OCI-LY1 (cell line): ENCODE results near the gene CEP131.

ENCODE experiments used
- H2AFZ ChIP-seq: fragments of 200-600 bp; sonication (generic), shearing (Covaris generic); 2 replicates; pipeline ENCODE4 v1.6.0; 2014; ENCODE audit warnings: antibody characterized with exemption, mild to moderate bottlenecking, low read length
- H3F3A ChIP-seq: fragments of 200-600 bp; sonication (generic), shearing (Covaris generic); 2 replicates; pipeline ENCODE4 v1.6.0; 2014; ENCODE audit warnings: mild to moderate bottlenecking, antibody characterized with exemption, low read length, moderate library complexity; ENCODE audit not compliant: insufficient read depth
- H3K27ac ChIP-seq: fragments of 200-600 bp; sonication (generic); 2 replicates; pipeline ENCODE4 v1.5.1; 2014; ENCODE audit warnings: low read length, mixed run types, mild to moderate bottlenecking, low read depth; ENCODE audit not compliant: poor library complexity, severe bottlenecking
- H3K27me3 ChIP-seq: fragments of 200-600 bp; sonication (generic); 2 replicates; pipeline ENCODE4 v1.6.0; 2014; ENCODE audit warnings: antibody characterized with exemption, mild to moderate bottlenecking, low read length, moderate library complexity; ENCODE audit not compliant: insufficient read depth
- H3K36me3 ChIP-seq: fragments of 200-600 bp; sonication (generic); 2 replicates; pipeline ENCODE4 v1.6.1; 2014; ENCODE audit warnings: mild to moderate bottlenecking, antibody characterized with exemption, low read length, moderate library complexity, mixed read lengths; ENCODE audit not compliant: insufficient read depth
- H3K4me1 ChIP-seq: fragments of 200-600 bp; sonication (generic); 2 replicates; pipeline ENCODE4 v1.5.1; 2014; ENCODE audit warnings: mild to moderate bottlenecking, low read length, moderate library complexity; ENCODE audit not compliant: insufficient read depth, severe bottlenecking
- H3K4me2 ChIP-seq: fragments of 200-600 bp; sonication (generic), shearing (Covaris generic); 2 replicates; pipeline ENCODE4 v1.6.1; 2014; ENCODE audit warnings: low read length
- H3K4me3 ChIP-seq: fragments of 200-600 bp; sonication (generic); 2 replicates; pipeline ENCODE4 v1.5.1; 2014; ENCODE audit warnings: low read length, low read depth, mild to moderate bottlenecking, mixed read lengths; ENCODE audit not compliant: poor library complexity, severe bottlenecking
- H3K79me2 ChIP-seq: fragments of 200-600 bp; shearing (Covaris generic); 2 replicates; pipeline ENCODE4 v1.6.1; 2016; ENCODE audit warnings: mixed run types, low read length, mixed read lengths; ENCODE audit not compliant: insufficient read depth
- H3K9ac ChIP-seq: fragments of 200-600 bp; sonication (generic), shearing (Covaris generic); 2 replicates; pipeline ENCODE4 v1.6.1; 2014; ENCODE audit warnings: mild to moderate bottlenecking, low read length, mixed read lengths
- H3K9me2 ChIP-seq: fragments of 200-600 bp; sonication (generic), shearing (Covaris generic); 2 replicates; pipeline ENCODE4 v1.6.1; 2014; ENCODE audit warnings: low read depth, mild to moderate bottlenecking, low read length, mixed read lengths
- H3K9me3 ChIP-seq: fragments of 200-600 bp; shearing (Covaris generic); 2 replicates; pipeline ENCODE4 v1.6.1; 2014; ENCODE audit warnings: low read length, mixed read lengths
- H4K20me1 ChIP-seq: fragments of 200-600 bp; sonication (generic), shearing (Covaris generic); 2 replicates; pipeline ENCODE4 v1.6.0; 2016; ENCODE audit warnings: mild to moderate bottlenecking, low read length; ENCODE audit not compliant: insufficient read depth
- EZH2 ChIP-seq: fragments of 200-600 bp; sonication (generic), shearing (Covaris generic); IDR thresholded peaks from 2 replicates; pipeline ENCODE4 v1.8.0; 2017; ENCODE audit warnings: borderline replicate concordance, mixed run types, mild to moderate bottlenecking, antibody characterized with exemption, low read length, moderate library complexity, mixed read lengths
- TF ChIP-seq, protein P1 (sequence below): fragments of 200-600 bp; sonication (generic), shearing (Covaris generic); IDR thresholded peaks from 2 replicates; pipeline ENCODE4 v1.5.1; 2017; ENCODE audit warnings: mild to moderate bottlenecking, antibody characterized with exemption, low read length, moderate library complexity, mixed read lengths

CEP131 gene

DNA sequence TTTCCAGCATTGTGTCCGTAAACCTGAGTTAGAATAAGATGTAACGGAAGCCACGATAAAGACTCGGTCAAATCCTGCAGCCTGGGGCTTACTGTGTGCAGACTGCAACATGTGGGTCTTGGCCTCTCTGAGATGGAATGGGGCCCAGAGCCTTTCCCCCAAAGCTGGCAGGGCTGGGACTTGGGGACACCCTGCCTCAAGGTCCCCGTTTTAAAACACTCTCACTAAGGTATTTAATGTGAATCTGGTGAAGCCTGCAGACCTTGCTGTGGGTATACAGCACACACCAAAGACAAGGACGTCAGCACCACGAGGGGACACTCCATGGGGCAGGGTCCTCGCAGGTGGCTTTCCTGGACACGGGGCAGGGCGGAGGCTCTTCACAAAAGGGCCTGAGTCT lies 18.4 kb upstream of the CEP131 start:
- Histone ChIP-seq H3K9me2 (no peaks in the 10 kb centered on the region), H3K9ac (no peak overlapping the region; the same call in 1 of the 2 replicates), H2AFZ (no peak overlapping the region), H3K36me3 (peaks cover 14% of the 10 kb centered on the region), H3K27ac (peak overlapping the region; percentile 69), H3K4me2 (peak overlapping the region; percentile 91), H4K20me1 (no peaks in the 10 kb centered on the region), H3K27me3 (no peaks in the 10 kb centered on the region), H3K79me2 (peaks cover 7% of the 10 kb centered on the region; the same call in 1 of the 2 replicates), H3K9me3 (no peaks in the 10 kb centered on the region), H3K4me1 (peaks cover 55% of the 10 kb centered on the region), H3K4me3 (peak overlapping the region; percentile 88), H3F3A (no peaks in the 10 kb centered on the region)
- TF ChIP-seq EZH2, result no peak
- TF ChIP-seq, protein P1, sequence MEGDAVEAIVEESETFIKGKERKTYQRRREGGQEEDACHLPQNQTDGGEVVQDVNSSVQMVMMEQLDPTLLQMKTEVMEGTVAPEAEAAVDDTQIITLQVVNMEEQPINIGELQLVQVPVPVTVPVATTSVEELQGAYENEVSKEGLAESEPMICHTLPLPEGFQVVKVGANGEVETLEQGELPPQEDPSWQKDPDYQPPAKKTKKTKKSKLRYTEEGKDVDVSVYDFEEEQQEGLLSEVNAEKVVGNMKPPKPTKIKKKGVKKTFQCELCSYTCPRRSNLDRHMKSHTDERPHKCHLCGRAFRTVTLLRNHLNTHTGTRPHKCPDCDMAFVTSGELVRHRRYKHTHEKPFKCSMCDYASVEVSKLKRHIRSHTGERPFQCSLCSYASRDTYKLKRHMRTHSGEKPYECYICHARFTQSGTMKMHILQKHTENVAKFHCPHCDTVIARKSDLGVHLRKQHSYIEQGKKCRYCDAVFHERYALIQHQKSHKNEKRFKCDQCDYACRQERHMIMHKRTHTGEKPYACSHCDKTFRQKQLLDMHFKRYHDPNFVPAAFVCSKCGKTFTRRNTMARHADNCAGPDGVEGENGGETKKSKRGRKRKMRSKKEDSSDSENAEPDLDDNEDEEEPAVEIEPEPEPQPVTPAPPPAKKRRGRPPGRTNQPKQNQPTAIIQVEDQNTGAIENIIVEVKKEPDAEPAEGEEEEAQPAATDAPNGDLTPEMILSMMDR, result no peak

DNA sequence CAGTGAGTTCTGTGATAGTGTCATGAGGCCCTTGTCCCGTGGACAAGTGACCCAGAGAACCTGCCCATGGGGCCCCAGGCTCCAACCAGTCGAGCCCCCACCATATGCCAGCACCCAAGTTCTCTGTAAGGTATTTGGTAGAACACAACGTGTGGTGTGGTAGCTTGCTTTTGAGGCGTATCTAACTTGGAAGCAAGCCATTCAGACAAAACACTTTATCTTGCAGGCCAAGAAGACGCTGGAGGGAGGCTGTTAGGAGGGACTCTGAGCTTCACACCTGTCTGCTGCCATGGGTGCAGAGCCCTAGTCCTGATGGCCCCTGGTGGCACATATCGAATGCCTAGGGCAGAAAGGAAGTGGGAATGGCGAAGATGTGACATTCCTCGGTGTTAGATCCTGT lies 18.0 kb upstream of the CEP131 start:
- Histone ChIP-seq H3K9me3 (no peaks in the 10 kb centered on the region), H3K27ac (peak overlapping the region; percentile 69), H3K4me2 (peak overlapping the region; percentile 91), H3K27me3 (no peaks in the 10 kb centered on the region), H3K4me1 (peaks cover 54% of the 10 kb centered on the region), H3F3A (no peaks in the 10 kb centered on the region), H4K20me1 (no peaks in the 10 kb centered on the region), H3K9me2 (no peaks in the 10 kb centered on the region), H3K9ac (peak overlapping the region; percentile 89; the same call in 1 of the 2 replicates), H3K79me2 (peaks cover 7% of the 10 kb centered on the region; the same call in 1 of the 2 replicates), H2AFZ (no peak overlapping the region), H3K36me3 (peaks cover 14% of the 10 kb centered on the region), H3K4me3 (peak overlapping the region; percentile 88)
- TF ChIP-seq EZH2, result no peak
- TF ChIP-seq, protein P1, result no peak

DNA sequence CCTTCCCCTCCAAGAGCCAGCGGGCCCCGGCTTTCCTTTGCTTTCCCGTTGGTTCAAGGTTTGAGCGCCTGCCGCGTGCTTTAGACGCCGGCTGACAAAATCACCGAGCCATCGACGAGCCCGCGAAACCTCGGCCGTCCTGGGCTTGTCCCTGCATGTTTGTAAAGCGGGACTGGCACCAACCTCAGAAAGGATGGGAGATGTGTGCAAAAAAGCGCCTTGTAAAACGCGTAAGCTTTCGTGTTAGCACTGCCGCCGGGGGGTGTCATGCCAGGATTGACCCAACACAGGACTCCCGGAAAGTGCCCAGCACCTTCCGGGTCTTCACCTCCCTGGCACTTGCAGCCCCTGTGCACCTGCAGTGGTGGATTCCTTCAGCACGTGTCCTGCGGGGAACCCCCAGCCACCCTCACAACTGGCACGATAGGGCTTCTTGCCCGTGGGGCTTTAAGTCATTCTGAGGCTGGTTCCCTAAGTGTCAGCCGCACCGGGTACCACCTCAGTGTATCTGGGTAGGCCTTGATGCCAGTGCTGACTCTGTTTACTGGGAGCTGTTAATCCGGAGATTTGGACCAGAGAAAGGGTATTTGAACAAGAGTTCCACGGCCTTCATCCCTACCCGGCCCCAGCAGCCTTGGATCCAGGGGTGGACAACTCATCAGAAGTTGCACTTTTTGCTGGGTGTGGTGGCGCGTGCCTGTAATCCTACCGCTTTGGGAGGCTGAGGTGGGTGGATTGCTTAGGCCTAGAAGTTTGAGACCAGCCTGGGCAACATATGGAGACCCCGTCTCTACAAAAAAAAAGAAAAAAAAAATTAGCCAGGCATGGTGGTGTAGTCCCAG lies 17.2 kb upstream of the CEP131 start:
- Histone ChIP-seq H2AFZ (no peak overlapping the region), H4K20me1 (no peaks in the 10 kb centered on the region), H3K27ac (peak overlapping the region; percentile 69), H3K9me3 (no peaks in the 10 kb centered on the region), H3K4me2 (peak overlapping the region; percentile 91), H3K4me1 (peaks cover 46% of the 10 kb centered on the region), H3K9me2 (no peaks in the 10 kb centered on the region), H3K36me3 (peaks cover 14% of the 10 kb centered on the region), H3K79me2 (peaks cover 7% of the 10 kb centered on the region; the same call in 1 of the 2 replicates), H3K27me3 (no peaks in the 10 kb centered on the region), H3K9ac (peak overlapping the region; percentile 89), H3F3A (no peaks in the 10 kb centered on the region), H3K4me3 (peak overlapping the region; percentile 88)
- TF ChIP-seq, protein P1, result no peak
- TF ChIP-seq EZH2, result no peak
